Astrocyte (in vitro differentiated cells and primary cell): ENCODE measurements around the gene AGL. TPM values are rescaled to one million over a fixed set of nuclear protein-coding genes. Genes with fewer than 3 reads are reported as not detected.

Experiments
- DNase-seq: peaks from one replicate; pipeline ENCODE4 v3.0.0-alpha.2; 2010; ENCODE audit warnings: low read depth
- FAIRE-seq: peaks from 2 replicates; lab custom pipeline; 2011; peaks lifted over from hg19 to GRCh38; lab: Jason Lieb, UNC
- H2AFZ ChIP-seq: 2 replicates; pipeline ENCODE4 v1.6.0; 2012; ENCODE audit warnings: low read depth, low read length, inconsistent platforms
- H3K27ac ChIP-seq: 2 replicates; pipeline ENCODE4 v1.5.1; 2011; ENCODE audit warnings: low read depth, low read length, inconsistent platforms
- H3K27me3 ChIP-seq: 2 replicates; pipeline ENCODE4 v1.6.0; 2011; ENCODE audit warnings: low read length, inconsistent platforms; ENCODE audit not compliant: insufficient read depth
- H3K36me3 ChIP-seq: 2 replicates; pipeline ENCODE4 v1.5.1; 2011; ENCODE audit warnings: low read length, inconsistent platforms; ENCODE audit not compliant: insufficient read depth
- H3K4me1 ChIP-seq: 2 replicates; pipeline ENCODE4 v1.5.1; 2011; ENCODE audit warnings: low read length, inconsistent platforms; ENCODE audit not compliant: insufficient read depth
- H3K4me2 ChIP-seq: 2 replicates; pipeline ENCODE4 v1.6.0; 2012; ENCODE audit warnings: low read length, inconsistent platforms
- H3K4me3 ChIP-seq: 2 replicates; pipeline ENCODE4 v1.5.1; 2011; ENCODE audit warnings: low read depth, mild to moderate bottlenecking, low read length, inconsistent platforms; ENCODE audit not compliant: insufficient read depth
- H3K79me2 ChIP-seq: 2 replicates; pipeline ENCODE4 v1.6.0; 2012; ENCODE audit warnings: mild to moderate bottlenecking, low read length, inconsistent platforms; ENCODE audit not compliant: insufficient read depth
- H3K9ac ChIP-seq: 2 replicates; pipeline ENCODE4 v1.6.0; 2012; ENCODE audit warnings: mild to moderate bottlenecking, low read length, inconsistent platforms
- H3K9me3 ChIP-seq: 2 replicates; pipeline ENCODE4 v1.5.1; 2012; ENCODE audit warnings: low read depth, mild to moderate bottlenecking, low read length, inconsistent platforms; ENCODE audit not compliant: insufficient read depth
- H4K20me1 ChIP-seq: 2 replicates; pipeline ENCODE4 v1.6.0; 2012; ENCODE audit warnings: low read length, inconsistent platforms; ENCODE audit not compliant: insufficient read depth
- H3K27ac Mint-ChIP-seq: one replicate; pipeline ENCODE4 v1.8.0; 2021; ENCODE audit warnings: mild to moderate bottlenecking, mixed read lengths; ENCODE audit not compliant: unreplicated experiment
- H3K27me3 Mint-ChIP-seq: one replicate; pipeline ENCODE4 v1.8.0; 2021; ENCODE audit warnings: low read depth, mixed read lengths; ENCODE audit not compliant: unreplicated experiment
- H3K36me3 Mint-ChIP-seq: one replicate; pipeline ENCODE4 v1.8.0; 2021; ENCODE audit warnings: low read depth, mixed read lengths; ENCODE audit not compliant: unreplicated experiment
- H3K4me1 Mint-ChIP-seq: one replicate; pipeline ENCODE4 v1.8.0; 2021; ENCODE audit warnings: low read depth, mixed read lengths; ENCODE audit not compliant: unreplicated experiment
- H3K4me3 Mint-ChIP-seq: one replicate; pipeline ENCODE4 v1.8.0; 2021; ENCODE audit warnings: mild to moderate bottlenecking, moderate library complexity, mixed read lengths; ENCODE audit not compliant: unreplicated experiment
- H3K9me3 Mint-ChIP-seq: one replicate; pipeline ENCODE4 v1.8.0; 2021; ENCODE audit warnings: mild to moderate bottlenecking, mixed read lengths; ENCODE audit not compliant: unreplicated experiment
- EZH2 ChIP-seq: IDR thresholded peaks from 2 replicates; pipeline ENCODE4 v1.6.1; 2012; ENCODE audit warnings: mild to moderate bottlenecking, low read length, inconsistent platforms; ENCODE audit not compliant: insufficient read depth
- total RNA-seq: library from RNA; stranded (reverse); gene quantifications from 2 replicates; pipeline ENCODE4 v1.2.1, GENCODE V29; 2021
- TF ChIP-seq, protein P1 (sequence below): IDR thresholded peaks from 2 replicates; pipeline ENCODE4 v1.5.1; 2011; ENCODE audit warnings: low read depth, mild to moderate bottlenecking, inconsistent platforms, low read length, moderate library complexity; ENCODE audit not compliant: insufficient read depth

The AGL gene
- total RNA-seq, 1 donor from 2014 or later = 11.7 TPM

DNA sequence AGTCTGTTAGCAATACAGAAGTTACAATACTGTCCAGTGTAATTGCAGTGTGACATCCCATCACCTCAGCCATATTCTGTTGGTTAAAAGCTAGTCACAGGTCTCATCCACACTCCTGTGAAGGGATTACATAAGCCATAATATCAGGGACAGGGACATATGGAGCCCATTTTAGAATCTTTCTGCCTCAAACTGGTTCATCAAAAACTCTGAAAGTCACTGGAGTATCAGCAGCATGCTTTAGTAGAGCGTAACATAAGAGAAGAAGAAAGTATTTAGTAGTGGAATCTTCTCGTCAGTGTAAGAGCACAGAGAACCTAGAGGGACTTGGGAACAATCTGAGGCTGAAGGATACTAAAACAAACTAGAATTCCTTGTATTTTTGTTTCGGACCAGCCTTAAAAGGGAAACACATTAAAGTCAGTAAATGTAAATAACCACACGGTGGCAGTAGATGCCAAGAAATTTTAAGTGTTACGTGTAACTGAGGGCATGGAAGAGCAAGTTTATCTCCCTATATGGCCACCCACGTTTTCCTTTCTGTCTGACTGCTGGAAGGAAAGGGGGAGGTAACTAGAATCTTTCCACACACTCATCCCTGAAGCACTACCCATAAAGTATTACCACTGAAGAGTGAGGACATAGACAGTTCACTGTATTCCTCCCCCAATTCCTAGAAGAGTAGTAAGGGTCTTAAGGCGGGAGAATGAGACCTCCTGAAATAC lies 41.6 kb upstream of the AGL start:
- Histone ChIP-seq H3K27ac (no peak overlapping the region), H3K9ac (peak overlapping the region; percentile 60), H3K4me2 (peak overlapping the region; percentile 71), H3K4me1 (peaks cover 6% of the 10 kb centered on the region), H3K79me2 (no peaks in the 10 kb centered on the region), H4K20me1 (no peaks in the 10 kb centered on the region), H3K4me3 (no peak overlapping the region), H3K36me3 (no peaks in the 10 kb centered on the region), H3K27me3 (peaks cover 13% of the 10 kb centered on the region), H2AFZ (peak overlapping the region; percentile 71), H3K9me3 (no peaks in the 10 kb centered on the region)
- Mint-ChIP-seq H3K36me3 (no peaks in the 10 kb centered on the region), H3K27ac (peak overlapping the region; percentile 85), H3K9me3 (no peaks in the 10 kb centered on the region), H3K4me1 (no peaks in the 10 kb centered on the region), H3K4me3 (no peak overlapping the region), H3K27me3 (peaks cover 5% of the 10 kb centered on the region)
- DNase-seq (peak; percentile 87), FAIRE-seq (peak; percentile 97)
- TF ChIP-seq, protein P1, sequence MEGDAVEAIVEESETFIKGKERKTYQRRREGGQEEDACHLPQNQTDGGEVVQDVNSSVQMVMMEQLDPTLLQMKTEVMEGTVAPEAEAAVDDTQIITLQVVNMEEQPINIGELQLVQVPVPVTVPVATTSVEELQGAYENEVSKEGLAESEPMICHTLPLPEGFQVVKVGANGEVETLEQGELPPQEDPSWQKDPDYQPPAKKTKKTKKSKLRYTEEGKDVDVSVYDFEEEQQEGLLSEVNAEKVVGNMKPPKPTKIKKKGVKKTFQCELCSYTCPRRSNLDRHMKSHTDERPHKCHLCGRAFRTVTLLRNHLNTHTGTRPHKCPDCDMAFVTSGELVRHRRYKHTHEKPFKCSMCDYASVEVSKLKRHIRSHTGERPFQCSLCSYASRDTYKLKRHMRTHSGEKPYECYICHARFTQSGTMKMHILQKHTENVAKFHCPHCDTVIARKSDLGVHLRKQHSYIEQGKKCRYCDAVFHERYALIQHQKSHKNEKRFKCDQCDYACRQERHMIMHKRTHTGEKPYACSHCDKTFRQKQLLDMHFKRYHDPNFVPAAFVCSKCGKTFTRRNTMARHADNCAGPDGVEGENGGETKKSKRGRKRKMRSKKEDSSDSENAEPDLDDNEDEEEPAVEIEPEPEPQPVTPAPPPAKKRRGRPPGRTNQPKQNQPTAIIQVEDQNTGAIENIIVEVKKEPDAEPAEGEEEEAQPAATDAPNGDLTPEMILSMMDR = peak; percentile 69
- TF ChIP-seq EZH2 = no peak

DNA sequence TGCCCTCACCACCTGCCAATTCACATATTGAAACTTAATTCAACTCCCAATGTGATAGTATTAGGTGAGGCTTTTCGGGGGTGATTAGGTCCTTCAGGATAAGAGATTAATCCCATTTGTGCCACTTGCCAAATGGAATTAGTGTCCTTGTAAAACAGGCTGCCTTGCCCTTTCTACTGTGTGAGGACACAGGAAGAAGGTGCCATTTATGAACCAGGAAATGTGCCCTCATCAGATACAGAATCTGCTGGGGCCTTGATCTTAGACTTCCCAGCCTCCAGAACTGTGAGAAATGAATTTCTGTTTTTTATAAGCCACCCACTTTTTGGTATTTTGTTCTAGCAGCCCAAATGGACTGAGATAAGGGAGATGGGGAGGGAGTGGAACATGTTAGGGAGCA lies 39.1 kb upstream of the AGL start:
- H3K79me2 ChIP-seq = no peaks in the 10 kb centered on the region
- no peak overlapping the region for H2AFZ ChIP-seq
- H3K27ac Mint-ChIP-seq = no peak overlapping the region
- H3K36me3 Mint-ChIP-seq = no peaks in the 10 kb centered on the region
- H3K4me1 Mint-ChIP-seq = no peaks in the 10 kb centered on the region
- H3K9me3 ChIP-seq = no peaks in the 10 kb centered on the region
- no peak overlapping the region for H3K4me3 Mint-ChIP-seq
- DNase-seq (no peak), FAIRE-seq (no peak)
- H3K9ac ChIP-seq = no peak overlapping the region
- H3K4me2 ChIP-seq = no peak overlapping the region
- H3K36me3 ChIP-seq = no peaks in the 10 kb centered on the region
- no peak overlapping the region for H3K27ac ChIP-seq
- peaks cover 6% of the 10 kb centered on the region for H3K4me1 ChIP-seq
- peaks cover 2% of the 10 kb centered on the region for H3K27me3 Mint-ChIP-seq
- H3K27me3 ChIP-seq = peaks cover 6% of the 10 kb centered on the region
- no peak overlapping the region for H3K4me3 ChIP-seq
- H4K20me1 ChIP-seq = no peaks in the 10 kb centered on the region
- TF ChIP-seq, protein P1 = no peak
- no peaks in the 10 kb centered on the region for H3K9me3 Mint-ChIP-seq

DNA sequence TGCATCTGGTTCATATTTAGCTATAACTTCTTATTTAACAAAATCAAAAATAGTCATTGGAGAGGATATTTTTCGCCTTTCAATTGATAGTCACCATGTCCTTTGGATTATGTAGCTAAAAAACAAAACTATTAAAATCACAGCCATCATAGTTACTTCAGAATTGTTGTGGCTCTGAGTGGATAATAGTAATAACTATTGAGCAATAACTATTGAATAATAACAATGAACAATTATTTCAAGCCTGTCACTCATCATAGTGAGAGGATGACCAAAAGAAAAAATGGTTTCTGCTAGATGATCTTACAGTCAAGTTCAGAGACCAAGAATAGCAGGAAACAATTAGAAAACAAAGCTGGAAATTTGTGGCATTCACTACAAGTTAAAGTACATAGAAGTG lies 38.4 kb upstream of the AGL start:
- H3K4me3 Mint-ChIP-seq = no peak overlapping the region
- no peaks in the 10 kb centered on the region for H3K9me3 ChIP-seq
- no peak for FAIRE-seq

More for the DNA sequence above, 38.4 kb upstream of the AGL start:
- peaks cover 2% of the 10 kb centered on the region for H3K27me3 Mint-ChIP-seq
- H3K79me2 ChIP-seq = no peaks in the 10 kb centered on the region
- H3K4me1 Mint-ChIP-seq = no peaks in the 10 kb centered on the region
- TF ChIP-seq, protein P1 = no peak
- no peak for TF ChIP-seq EZH2
- no peak overlapping the region for H2AFZ ChIP-seq
- no peak overlapping the region for H3K27ac ChIP-seq
- H3K36me3 ChIP-seq = no peaks in the 10 kb centered on the region
- H3K27me3 ChIP-seq = peaks cover 9% of the 10 kb centered on the region
- no peaks in the 10 kb centered on the region for H4K20me1 ChIP-seq
- H3K9ac ChIP-seq = no peak overlapping the region
- H3K4me1 ChIP-seq = peaks cover 6% of the 10 kb centered on the region
- H3K36me3 Mint-ChIP-seq = no peaks in the 10 kb centered on the region
- DNase-seq = no peak
- H3K4me2 ChIP-seq = no peak overlapping the region
- H3K4me3 ChIP-seq = no peak overlapping the region
- H3K9me3 Mint-ChIP-seq = no peaks in the 10 kb centered on the region
- no peak overlapping the region for H3K27ac Mint-ChIP-seq
